LNCaP clone FGC (cell line): ENCODE measurements around the gene EIF5A2.
"Not testable (repeated sequence)": the region's sequence is repeated elsewhere in the genome, so short reads cannot be mapped to it uniquely, and the experiment has no call there.

ENCODE experiments used
- DNase-seq: peaks from one replicate; pipeline ENCODE4 v3.0.0-alpha.2; 2011; ENCODE audit warnings: low read depth
- H3K4me3 ChIP-seq: 2 replicates; pipeline ENCODE4 v1.5.1; 2011; ENCODE audit warnings: mild to moderate bottlenecking, low read depth, low read length, control low read depth
- CTCF ChIP-seq: IDR thresholded peaks from 2 replicates; pipeline ENCODE4 v1.5.1; 2012; ENCODE audit warnings: mild to moderate bottlenecking; ENCODE audit not compliant: control insufficient read depth, insufficient read depth; ENCODE audit errors: extremely low read depth

EIF5A2 gene

GRCh38 chr3:170897978-170898377 is 10.5 kb downstream of the EIF5A2 start:
- TF ChIP-seq CTCF: no peak
- no peak overlapping the region for H3K4me3 ChIP-seq
- no peak for DNase-seq

GRCh38 chr3:170897199-170897598 is 11.2 kb downstream of the EIF5A2 start:
- not testable (repeated sequence) for DNase-seq, H3K4me3 ChIP-seq

- DNase-seq: no peak
- no peak for TF ChIP-seq CTCF
- H3K4me3 ChIP-seq: no peak overlapping the region
Measured at GRCh38 chr3:170896781-170897180, 11.7 kb downstream of the EIF5A2 start.

- not testable (repeated sequence) for H3K4me3 ChIP-seq, DNase-seq
Measured at GRCh38 chr3:170896333-170896732, 12.1 kb downstream of the EIF5A2 start.

GRCh38 chr3:170893895-170894294 is 14.5 kb downstream of the EIF5A2 start:
- no peak for DNase-seq
- TF ChIP-seq CTCF: no peak
- H3K4me3 ChIP-seq: no peak overlapping the region

GRCh38 chr3:170889630-170890029 is 18.8 kb downstream of the EIF5A2 start:
- TF ChIP-seq CTCF: no peak
- H3K4me3 ChIP-seq: no peak overlapping the region
- DNase-seq: no peak

- no peak for DNase-seq
- H3K4me3 ChIP-seq: no peak overlapping the region
- TF ChIP-seq CTCF: no peak
Measured at GRCh38 chr3:170889132-170889531, 19.3 kb downstream of the EIF5A2 start.

- not testable (repeated sequence) for H3K4me3 ChIP-seq
Measured at GRCh38 chr3:170884109-170884930, 24.1 kb downstream of the EIF5A2 start.

GRCh38 chr3:170878688-170879087 is 29.7 kb downstream of the EIF5A2 start:
- DNase-seq, H3K4me3 ChIP-seq: not testable (repeated sequence)

More at GRCh38 chr3:170884109-170884930, 24.1 kb downstream of the EIF5A2 start:
- DNase-seq: not testable (repeated sequence)

GRCh38 chr3:170877311-170877710 is 31.1 kb downstream of the EIF5A2 start:
- DNase-seq, H3K4me3 ChIP-seq: not testable (repeated sequence)
